Esophagus muscularis mucosa (tissue), 4 donors: ENCODE results near the gene CPXM1. TPM values are rescaled to one million over a fixed set of nuclear protein-coding genes. Genes with fewer than 3 reads are reported as not detected.

Source experiments
- DNase-seq: peaks from one replicate; pipeline ENCODE4 v3.0.0-alpha.2; 2017; ENCODE audit errors: extremely low spot score
- H3K27ac ChIP-seq, 4 donors: fragments of 200-600 bp; sonication (generic); replicated peaks in 1 of 4; 1 replicate in 3 of 4; 2 replicates in 1 of 4; pipeline ENCODE4 v1.5.1; 2016 to 2019; ENCODE audit warnings: mild to moderate bottlenecking in 1 of 4
- H3K27me3 ChIP-seq, 4 donors: fragments of 200-600 bp; sonication (generic); one replicate each; pipeline versions ENCODE4 v1.5.1 to v1.6.0; 2016 to 2019
- H3K36me3 ChIP-seq, 4 donors: fragments of 200-600 bp; sonication (generic); one replicate each; pipeline ENCODE4 v1.5.1; 2016 to 2019
- H3K4me1 ChIP-seq, 4 donors: fragments of 200-600 bp; sonication (generic); one replicate each; pipeline ENCODE4 v1.5.1; 2016 to 2019
- H3K4me3 ChIP-seq, 4 donors: fragments of 200-600 bp; sonication (generic); 1 replicate in 2 of 4; 2 replicates in 2 of 4; pipeline ENCODE4 v1.5.1; 2016 to 2019; ENCODE audit warnings: mild to moderate bottlenecking in 4 of 4, moderate library complexity in 1 of 4
- H3K9me3 ChIP-seq, 4 donors: fragments of 200-600 bp; sonication (generic); 1 replicate in 3 of 4; 2 replicates in 1 of 4; pipeline ENCODE4 v1.5.1; 2016 to 2019
- CTCF ChIP-seq, 3 experiments: fragments of 200-600 bp in 2 of 3; fragments of 450-650 bp in 1 of 3; sonication (generic) in 2 of 3; IDR thresholded peaks; one replicate each; pipeline ENCODE4 v1.5.1; 2017 to 2019; ENCODE audit warnings: antibody characterized with exemption in 3 of 3, mild to moderate bottlenecking in 2 of 3, moderate library complexity in 1 of 3
- EP300 ChIP-seq: sonication (generic); formaldehyde crosslinking; IDR thresholded peaks from one replicate; pipeline ENCODE4 v1.6.1; 2017; ENCODE audit warnings: antibody characterized with exemption
- POLR2A ChIP-seq: fragments of 450-650 bp; IDR thresholded peaks from one replicate; pipeline ENCODE4 v1.6.1; 2017; ENCODE audit warnings: antibody characterized with exemption, moderate library complexity, mild to moderate bottlenecking, low read depth
- POLR2AphosphoS5 ChIP-seq, 2 donors: sonication (generic); formaldehyde crosslinking; IDR thresholded peaks; one replicate each; pipeline ENCODE4 v1.6.1; 2017; ENCODE audit warnings: antibody characterized with exemption in 2 of 2
- WGBS: methylation state at CpG from one replicate; pipeline ENCODE4 v1.1.5; 2018; 5-methylcytosine and 5-hydroxymethylcytosine counted together
- intact Hi-C: fragments of 100-400 bp; cut with DNase I; formaldehyde crosslinking; loops from one replicate; pipeline ENCODE4 v1.15.1; 2023
- total RNA-seq, 4 donors: library from RNA; depleted of rRNA; stranded (reverse); fragments of >200 nt; gene quantifications; one replicate each; pipeline versions ENCODE4 v1.1.0 to v1.2.1, GENCODE V29; 2016

CPXM1 gene
- total RNA-seq, 4 donors from 2014 or later: 0.17 to 1.3 (median 0.45) TPM; not detected in 1

- Histone ChIP-seq H3K36me3 (no peaks in the 10 kb centered on the region), H3K4me3 (no peak overlapping the region), H3K27ac (no peak overlapping the region), H3K4me1 (peaks cover 20 to 40% (median 36%) of the 10 kb centered on the region in 4 donors), H3K9me3 (no peaks in the 10 kb centered on the region), H3K27me3 (peaks cover 0 to 58% (median 27%) of the 10 kb centered on the region in 4 donors)
- 39% methylated on average over 28 of the region's 30 CpGs for WGBS
- TF ChIP-seq CTCF (IDR thresholded peaks at IDR 0.05) (no peak), POLR2A (no peak), EP300 (no peak)
- no peak for DNase-seq
- intact Hi-C loops: loop anchor here (5.0 to 10.0 kb wide), 2 partner anchors 58 to 225 kb away; partner anchors contain the start of gene EBF4
These were observed 50.4 kb downstream of the CPXM1 start for GRCh38 chr20:2749951-2750490.

GRCh38 chr20:2749343-2749950, 51.0 kb downstream of the CPXM1 start:
- H3K27me3 ChIP-seq: peaks cover 0 to 52% (median 25%) of the 10 kb centered on the region in 4 donors
- H3K36me3 ChIP-seq: no peaks in the 10 kb centered on the region
- H3K4me1 ChIP-seq: peaks cover 20 to 40% (median 36%) of the 10 kb centered on the region in 4 donors
- intact Hi-C loops: no loop called here
- no peaks in the 10 kb centered on the region for H3K9me3 ChIP-seq
- no peak overlapping the region for H3K27ac ChIP-seq
- 38% methylated on average over 21 of the region's 49 CpGs for WGBS
- H3K4me3 ChIP-seq: no peak overlapping the region
- DNase-seq: no peak
- no peak for TF ChIP-seq POLR2AphosphoS5 (IDR thresholded peaks at IDR 0.05)
- TF ChIP-seq CTCF (IDR thresholded peaks at IDR 0.05): no peak
- TF ChIP-seq EP300: no peak
- no peak for TF ChIP-seq POLR2A

- H3K27me3 ChIP-seq: peaks cover 0 to 45% (median 21%) of the 10 kb centered on the region in 4 donors
- H3K36me3 ChIP-seq: no peaks in the 10 kb centered on the region
- no peak overlapping the region for H3K4me3 ChIP-seq
- H3K4me1 ChIP-seq: peaks cover 20 to 40% (median 36%) of the 10 kb centered on the region in 4 donors
- DNase-seq: no peak
- no peaks in the 10 kb centered on the region for H3K9me3 ChIP-seq
- WGBS: 70% methylated on average over 7 of the region's 10 CpGs
- TF ChIP-seq POLR2A (no peak), POLR2AphosphoS5 (IDR thresholded peaks at IDR 0.05) (no peak), CTCF (IDR thresholded peaks at IDR 0.05) (no peak), EP300 (no peak)
- no peak overlapping the region for H3K27ac ChIP-seq
- intact Hi-C loops: no loop called here
These were observed 51.7 kb downstream of the CPXM1 start for GRCh38 chr20:2748551-2749342.

GRCh38 chr20:2747676-2748235, 52.7 kb downstream of the CPXM1 start:
- DNase-seq: peak; percentile 81
- peaks cover 0 to 35% (median 14%) of the 10 kb centered on the region in 4 donors for H3K27me3 ChIP-seq
- H3K36me3 ChIP-seq: no peaks in the 10 kb centered on the region
- H3K27ac ChIP-seq: no peak overlapping the region
- TF ChIP-seq EP300 (no peak), POLR2A (no peak), CTCF (IDR thresholded peaks at IDR 0.05) (no peak), POLR2AphosphoS5 (IDR thresholded peaks at IDR 0.05) (no peak)
- H3K9me3 ChIP-seq: no peaks in the 10 kb centered on the region
- no peak overlapping the region for H3K4me3 ChIP-seq
- 88% methylated on average over 8 of the region's 8 CpGs for WGBS
- H3K4me1 ChIP-seq: peaks cover 13 to 39% (median 30%) of the 10 kb centered on the region in 4 donors
- intact Hi-C loops: no loop called here
